ENCODE data around the gene OR7A5.
"Not testable (repeated sequence)": the region's sequence is repeated elsewhere in the genome, so short reads cannot be mapped to it uniquely, and the experiment has no call there.

- not testable (repeated sequence) for TF ChIP-seq CTCF, POLR2A (IDR thresholded peaks at IDR 0.05)
These were observed 51.5 kb downstream of the OR7A5 start for GRCh38 chr19:14783410-14783998.
